Glomerular visceral epithelial cell (primary cell): ENCODE measurements around the gene RAMP1.
A peak's percentile ranks its signal among the peaks of the same experiment; 100 is the strongest.
"Not testable (repeated sequence)": the region's sequence is repeated elsewhere in the genome, so short reads cannot be mapped to it uniquely, and the experiment has no call there.

Experiments
- DNase-seq: peaks from one replicate; pipeline ENCODE4 v3.0.0-alpha.2; 2016; ENCODE audit errors: extremely low spot score

The RAMP1 gene

DNA sequence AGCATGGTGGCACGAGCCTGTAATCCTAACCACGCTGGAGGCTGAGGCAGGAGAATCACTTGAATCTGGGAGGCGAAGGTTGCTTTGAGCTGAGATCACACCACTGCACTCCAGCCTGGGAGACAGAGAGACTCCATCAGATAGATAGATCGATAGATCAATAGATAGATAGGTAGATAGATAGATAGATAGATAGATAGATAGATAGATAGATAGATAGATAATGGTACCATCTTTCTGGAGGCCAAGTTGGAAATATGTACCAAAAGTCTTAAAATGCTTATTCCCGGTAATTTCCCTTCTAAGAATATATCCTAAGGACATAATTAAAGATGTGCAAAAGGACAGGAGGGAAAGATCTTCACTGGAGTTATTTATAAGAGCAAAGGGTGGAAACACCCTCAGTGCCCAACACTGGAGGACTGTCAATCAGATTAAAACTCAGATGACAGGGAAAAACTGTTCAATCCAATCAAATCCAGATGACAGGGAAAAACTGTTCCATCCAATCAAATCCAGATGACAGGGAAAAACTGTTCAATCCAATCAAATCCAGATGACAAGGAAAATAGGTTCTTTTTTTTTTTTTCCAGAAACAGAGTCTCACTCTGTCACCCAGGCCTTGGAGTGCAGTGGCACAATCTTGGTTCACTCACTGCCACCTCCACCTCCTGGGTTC lies 58.4 kb downstream of the RAMP1 start:
- no peak for DNase-seq

DNA sequence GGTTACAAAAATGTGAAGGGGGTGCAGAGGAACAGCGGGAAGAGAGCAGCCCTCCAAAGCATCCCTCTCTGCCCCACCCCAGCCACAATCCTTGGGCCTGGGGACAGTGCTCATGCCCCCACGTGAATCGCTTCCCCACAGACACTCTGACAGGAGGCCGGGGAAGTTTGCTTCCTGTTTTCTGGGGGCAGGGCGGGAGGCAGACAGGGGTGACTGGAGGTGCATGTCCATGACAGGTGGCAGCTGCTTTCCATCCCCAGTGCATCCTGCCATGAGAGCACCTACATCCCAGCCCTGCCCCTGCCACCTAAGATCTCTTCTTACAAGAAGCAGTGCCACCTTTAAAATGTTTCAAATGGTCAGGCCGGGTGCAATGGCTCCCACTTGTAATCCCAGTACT lies 60.2 kb downstream of the RAMP1 start:
- no peak for DNase-seq

DNA sequence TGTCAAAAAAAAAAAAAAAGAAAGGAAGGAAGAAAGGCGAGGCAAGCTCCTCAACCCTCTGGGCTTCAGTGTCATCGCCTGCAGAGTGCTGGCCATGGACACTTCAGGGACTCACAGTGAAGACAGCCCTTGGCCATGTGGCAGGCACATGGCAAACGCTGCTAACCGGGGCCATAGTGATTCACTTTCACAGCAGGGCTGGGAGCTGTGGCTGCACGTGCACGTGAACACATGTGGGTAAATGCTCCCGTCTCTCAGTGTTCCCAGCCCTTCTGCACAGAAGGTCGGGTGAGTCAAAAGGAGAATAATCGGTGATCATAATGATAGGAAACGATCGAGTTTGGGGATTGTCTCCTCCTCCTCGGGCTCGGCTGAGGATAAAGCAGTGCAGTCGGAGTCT lies 61.2 kb downstream of the RAMP1 start:
- DNase-seq = no peak

DNA sequence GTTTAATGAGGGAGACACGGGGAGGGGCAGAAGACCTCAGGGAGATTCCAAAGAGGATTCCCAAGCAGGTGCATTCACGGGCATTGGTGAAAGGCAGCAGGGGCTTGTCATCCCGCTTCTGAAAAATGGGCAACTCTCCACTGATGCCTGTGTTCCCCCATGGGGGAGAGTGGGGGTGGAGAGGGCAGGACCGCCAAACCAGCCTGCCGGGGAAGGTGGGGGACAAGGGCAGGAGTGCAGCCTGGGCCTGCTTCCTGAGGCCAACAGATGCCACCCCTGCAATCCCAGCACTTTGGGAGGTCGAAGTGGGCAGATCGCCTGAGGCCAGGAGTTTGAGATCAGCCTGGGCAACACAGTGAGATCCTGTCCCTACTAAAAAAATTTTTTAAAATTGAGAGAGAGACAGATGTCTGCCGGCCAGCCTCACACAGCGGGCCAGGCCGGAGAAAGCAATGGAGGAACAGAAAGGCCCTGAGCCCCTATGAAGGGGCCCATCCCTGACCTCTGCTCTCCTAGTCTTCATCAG lies 62.6 kb downstream of the RAMP1 start:
- no peak for DNase-seq

DNA sequence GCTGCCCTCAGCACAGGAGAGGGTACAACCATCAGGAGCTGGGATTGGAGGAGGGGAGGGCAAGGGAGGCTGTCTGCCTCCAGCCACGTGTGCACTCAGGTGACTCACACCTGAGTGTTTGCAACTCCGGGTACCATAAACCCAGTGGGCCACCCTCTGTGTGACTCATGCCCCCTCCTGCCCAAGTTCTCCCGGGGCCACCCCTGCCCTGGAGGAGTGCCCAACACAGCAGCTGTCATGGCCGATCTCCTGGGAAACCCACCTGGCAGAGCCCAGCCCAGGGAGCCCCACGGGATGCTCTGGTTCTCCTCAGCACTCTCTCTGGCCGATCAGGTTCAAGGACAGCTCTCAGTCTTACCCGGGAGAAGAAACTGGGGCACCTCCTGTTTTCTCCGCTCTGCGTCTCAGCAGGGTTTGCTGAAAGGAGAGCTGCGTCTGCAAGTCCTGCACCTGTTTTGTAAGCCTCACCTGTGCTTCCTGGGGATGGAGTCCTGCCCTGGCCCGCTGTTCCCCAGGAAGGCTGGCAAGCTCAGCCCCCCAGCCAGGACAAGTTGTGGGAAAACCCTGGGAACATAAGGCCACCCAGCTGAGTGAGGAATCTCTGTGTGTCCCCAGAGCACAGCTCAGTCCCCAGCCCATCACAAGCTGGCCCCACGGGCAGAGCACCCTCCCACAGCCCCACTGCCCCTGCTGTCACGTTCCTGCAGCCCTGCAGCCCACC lies 63.4 kb downstream of the RAMP1 start:
- peak; percentile 39 for DNase-seq

DNA sequence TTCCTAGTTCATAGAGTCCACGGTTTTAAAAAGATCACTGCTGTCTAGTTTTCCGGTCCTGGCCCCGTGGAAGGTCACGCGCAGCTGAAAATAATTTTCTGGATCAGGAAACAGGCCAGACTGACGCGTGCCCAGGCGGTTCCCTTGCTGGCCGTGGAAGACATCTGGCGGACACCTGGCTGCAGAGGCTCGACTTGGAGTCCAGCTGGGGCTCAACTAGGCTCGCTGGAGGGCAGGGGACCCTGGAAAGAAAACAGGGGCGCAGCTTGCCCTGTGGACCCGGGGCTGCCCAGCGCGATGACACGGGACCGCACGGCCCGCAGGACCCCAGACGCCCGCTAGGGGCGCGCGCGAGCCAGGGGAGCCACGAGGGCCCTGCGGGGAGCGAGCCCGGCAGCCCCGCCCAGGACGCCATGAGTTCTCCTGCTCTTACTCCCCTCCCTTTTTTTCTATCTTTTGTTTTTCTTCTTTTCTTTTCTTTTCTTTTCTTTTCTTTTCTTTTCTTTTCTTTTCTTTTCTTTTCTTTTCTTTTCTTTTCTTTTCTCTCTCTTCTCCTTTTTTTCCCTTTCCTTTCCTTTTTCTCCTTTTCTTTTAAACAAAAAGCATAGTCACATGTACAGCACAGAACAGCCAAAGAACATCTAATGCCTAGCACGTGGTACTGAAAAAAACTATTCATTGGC lies 64.2 kb downstream of the RAMP1 start:
- DNase-seq = peak; percentile 72

DNA sequence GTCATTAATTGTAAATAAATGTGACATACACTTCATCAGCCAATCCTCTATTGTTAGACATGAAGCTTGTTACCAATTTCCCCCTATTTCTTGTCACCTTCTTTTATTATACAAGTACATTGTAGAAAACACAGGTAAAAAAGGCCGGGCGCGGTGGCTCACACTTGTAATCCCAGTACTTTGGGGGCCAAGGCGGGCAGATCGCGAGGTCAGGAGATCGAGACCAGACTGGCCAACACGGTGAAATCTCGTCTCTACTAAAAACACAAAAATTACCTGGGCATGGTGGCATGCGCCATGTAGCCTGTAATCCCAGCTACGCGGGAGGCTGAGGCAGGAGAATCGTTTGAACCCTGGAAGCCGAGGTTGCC lies 64.7 kb downstream of the RAMP1 start:
- DNase-seq = no peak

DNA sequence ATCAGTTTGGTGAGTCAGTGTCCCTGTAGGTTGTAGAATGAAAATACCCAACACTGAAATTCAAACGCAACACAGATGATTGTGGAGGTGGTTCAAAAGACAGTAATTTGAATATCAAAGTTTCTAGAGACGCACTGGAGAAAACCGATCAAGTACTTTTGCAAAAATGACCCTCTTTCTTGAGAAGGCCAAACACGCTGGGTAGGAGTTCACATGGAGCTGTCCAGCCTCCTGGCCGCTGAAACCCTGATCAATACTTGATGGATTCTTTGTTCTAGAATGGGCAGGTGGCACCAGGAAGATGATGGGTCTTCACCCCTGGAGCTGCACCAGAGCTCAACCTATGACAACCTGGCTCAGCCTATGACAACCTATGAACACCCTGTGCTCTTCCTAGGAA lies 67.7 kb downstream of the RAMP1 start:
- no peak for DNase-seq

DNA sequence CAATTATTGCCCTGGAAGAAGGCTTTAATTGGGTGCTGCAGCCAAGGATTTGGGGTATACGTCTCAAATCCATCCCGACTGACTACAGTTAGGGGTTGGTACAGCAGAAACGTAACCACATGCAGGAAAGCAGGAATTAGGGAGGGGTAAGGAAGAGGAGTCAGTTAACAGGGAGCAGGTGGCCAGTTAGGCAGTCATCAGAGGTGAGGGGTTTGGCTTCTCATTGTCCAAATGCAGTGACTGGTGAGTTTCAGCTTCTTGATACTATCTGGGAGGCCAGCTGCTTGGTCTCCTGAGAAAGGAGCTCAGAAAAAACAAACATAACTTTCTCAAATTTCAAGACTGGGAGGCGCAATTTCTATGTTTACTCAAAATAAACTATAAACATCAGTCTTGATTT lies 68.6 kb downstream of the RAMP1 start:
- no peak for DNase-seq

DNA sequence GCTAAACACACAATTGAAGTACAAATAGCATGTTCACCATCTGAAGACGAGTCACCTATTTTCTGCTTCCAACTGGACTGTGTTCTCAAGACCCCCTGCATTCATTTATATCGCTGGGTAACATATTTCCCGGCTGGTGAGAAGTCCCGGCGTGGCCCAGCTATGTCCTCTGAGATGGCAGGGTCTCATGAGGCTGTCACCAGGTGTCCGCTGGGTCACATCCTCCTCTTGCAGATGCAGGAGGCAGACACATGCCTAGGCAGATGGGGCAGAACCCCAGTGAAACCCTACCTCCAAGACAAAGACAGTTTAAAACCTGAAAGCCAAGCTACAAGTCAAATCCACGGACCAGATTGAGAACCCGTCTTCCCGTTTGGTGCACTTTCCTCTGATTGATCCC lies 70.6 kb downstream of the RAMP1 start:
- DNase-seq = no peak

DNA sequence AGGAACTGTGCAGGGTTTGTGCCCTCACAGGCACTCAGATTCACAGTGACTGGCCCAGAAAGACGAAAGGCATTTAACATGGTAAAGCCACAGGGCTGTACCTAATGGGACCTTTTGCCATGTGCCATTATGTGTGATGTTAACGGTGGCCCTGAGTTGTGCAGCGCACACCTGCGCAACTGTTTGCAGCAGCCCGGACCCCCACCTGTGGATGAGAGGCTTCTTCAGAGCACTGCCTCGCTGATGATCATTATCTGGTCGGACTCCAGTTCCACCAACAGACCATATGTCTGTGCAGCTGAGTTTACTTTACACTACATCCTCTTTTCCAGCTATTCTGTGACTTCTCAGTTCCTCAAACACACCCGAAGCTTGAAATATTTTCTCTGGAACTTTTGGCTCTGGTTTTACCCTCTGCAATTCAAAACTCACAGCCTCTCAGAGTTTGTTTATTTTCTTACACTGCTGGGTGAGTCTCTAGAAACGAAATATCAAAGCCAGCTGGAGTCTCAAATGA lies 71.8 kb downstream of the RAMP1 start:
- DNase-seq = no peak

DNA sequence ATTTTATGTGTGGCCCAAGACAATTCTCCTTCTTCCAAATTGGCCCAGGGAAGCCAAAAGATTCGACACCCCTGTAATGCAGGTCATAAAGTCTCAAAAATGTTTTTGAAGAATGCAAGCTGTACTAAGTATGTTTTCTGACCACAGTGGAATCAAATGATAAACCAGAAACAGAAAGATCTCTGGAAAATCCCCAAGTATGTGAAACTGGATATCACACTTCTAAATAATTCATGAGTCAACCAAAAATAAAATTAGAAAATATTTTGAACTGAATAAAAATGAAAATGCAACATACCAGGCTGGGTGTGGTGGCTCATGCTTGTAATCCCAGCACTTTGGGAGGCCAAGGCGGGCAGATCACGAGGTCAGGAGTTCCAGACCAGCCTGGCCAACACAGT lies 73.3 kb downstream of the RAMP1 start:
- DNase-seq = no peak

DNA sequence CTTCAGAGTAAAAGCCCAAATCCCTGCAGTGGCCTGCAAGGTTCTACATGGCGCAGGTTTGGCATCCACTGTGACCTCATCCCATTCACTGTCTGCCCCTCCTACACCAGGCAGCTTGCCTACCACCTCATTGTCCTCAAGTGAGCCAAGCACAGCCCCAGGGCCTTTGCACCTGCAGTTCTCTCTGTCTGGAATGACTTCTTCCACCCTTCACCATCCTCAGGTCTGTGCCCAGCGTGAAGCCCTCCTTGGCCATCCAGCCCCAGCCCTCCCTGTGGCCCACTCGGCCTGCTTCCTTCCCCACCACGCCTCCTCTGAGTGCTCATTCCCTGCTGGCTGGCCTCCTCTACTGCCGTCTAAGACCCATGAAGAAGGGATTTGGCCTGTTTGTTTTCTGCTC lies 74.8 kb downstream of the RAMP1 start:
- no peak for DNase-seq

DNA sequence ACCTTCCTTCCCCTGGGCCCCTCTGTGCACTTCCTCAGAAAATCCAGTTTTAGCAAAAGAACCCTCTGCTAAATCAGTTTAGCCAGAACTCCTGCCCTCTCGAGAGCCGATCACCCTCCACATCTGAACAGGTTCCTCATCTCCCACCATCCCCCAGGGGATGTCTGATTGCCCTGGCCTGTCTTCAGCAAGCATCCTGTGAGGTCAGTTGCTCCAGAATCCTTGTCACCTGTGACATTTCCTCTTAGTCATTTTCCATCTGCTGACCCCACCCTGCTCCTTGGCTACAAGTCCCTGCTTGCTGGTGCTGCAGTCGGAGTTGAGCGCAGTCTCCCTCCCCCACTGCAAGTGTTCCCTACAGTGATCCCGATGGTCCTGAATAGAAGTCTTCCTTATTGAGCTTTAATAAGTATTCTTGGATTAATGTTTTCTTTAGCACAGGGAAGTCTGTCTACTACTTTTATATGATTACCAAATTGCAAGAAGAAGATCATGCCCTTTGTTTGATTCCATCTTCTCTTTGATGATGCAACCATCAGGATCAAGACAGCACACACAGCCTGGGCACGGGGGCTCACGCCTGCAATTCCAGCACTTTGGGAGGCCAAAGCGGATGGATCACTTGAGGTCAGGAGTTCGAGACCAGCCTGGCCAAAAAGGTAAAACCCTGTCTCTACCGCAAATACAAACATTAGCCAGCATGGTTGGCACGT lies 76.5 kb downstream of the RAMP1 start:
- DNase-seq = no peak

DNA sequence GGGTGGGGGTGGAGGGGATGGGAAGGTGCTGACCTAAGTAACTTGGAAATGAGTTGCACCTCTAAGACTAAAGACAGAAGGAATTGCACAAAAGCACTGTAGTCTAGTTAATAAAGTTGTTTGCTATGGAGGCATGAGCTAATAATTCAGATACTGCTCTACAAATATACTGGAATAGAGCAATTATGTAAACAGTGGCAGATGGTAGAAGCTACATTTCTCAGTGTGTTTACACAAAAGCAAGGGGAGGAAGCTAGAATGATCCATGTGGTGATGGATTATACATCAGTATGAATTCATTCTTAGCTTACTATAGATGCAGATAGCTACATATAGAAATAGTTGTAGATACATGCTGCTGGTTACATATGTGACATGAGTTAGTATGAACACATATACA lies 79.8 kb downstream of the RAMP1 start:
- DNase-seq = no peak

DNA sequence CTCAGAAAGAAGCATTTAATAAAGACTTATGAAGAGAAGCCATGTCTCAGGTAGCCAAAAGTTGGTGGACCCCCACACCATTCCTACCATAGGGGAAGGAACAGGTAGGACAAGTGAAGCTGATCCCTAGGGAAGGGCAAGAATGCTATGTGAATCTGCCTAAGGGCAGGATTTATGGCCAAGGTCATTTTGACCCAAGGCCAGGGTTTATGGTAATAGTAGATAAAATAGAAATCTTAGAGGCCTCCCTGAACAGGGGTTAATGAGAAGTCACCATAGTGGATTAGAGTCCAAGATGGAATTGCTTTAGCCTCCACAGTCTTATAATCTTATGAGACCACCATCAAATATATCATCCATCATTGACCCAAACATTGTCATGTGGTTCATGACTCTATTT lies 81.4 kb downstream of the RAMP1 start:
- no peak for DNase-seq

DNA sequence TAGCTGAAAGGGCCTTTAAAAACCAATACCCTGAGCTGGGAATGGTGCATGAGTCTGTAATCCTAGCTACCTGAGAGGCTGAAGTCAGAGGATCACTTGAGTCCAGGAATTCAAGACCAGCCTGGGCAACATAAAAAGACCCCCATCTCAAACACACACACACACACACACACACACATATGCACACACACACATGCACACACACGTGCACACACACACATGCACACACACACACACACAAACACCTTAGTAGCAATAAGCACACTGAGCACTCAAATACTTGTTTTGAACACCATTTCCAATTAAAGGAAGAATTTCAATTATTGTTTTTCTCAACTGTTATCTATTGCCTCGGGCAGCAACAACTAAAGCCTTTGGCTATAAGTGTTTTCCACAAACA lies 81.8 kb downstream of the RAMP1 start:
- no peak for DNase-seq

DNA sequence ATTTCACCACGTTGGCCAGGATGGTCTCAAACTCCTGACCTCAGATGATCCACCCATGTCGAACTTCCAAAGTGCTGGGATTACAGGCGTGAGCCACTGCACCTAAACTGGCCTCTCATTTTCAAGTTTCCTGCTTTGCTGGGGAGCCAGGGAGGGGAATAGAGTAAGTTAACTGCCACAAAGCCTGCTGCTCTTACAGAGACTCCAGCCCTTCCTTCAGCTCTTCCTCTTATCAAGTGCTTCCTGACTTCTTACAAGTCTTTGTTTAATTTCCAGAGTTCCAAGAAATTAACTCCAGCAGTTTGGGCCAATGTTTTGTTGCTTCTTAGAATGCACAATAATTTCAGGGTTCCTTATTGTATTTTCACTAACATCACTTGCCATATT lies 83.1 kb downstream of the RAMP1 start:
- DNase-seq = no peak

DNA sequence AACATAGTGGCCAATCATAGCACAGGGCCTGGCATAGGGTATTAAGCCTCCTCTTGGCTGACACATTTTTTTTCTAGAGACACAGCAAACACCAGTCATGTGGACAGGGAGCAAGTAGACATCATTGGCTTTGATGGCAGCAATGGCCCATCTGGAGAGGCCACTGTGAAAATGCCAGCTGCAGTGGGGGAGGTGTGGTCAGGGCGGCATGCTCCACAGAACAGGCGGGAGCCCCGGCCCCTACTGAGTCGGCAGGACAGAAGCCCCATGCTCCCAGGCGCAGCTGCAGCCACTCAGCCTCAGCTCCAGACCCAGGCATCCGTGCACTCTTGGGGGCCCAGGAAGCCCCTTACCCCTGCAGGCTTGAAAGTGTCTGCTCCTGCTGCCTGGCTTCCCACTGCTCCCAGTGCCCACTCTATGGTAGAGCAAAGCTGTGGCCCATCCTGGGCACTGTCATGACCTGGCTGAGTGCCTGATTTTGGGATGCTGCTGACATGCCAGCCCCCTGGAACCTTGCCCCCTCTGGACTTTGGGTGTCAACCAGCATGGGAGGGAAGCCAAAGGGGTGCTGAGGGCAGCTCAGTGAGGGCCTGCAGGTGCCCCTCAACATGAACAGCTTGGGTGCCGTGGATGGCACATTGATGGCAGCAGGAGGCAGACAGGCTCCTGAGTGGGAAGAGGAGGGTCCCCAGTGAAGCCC lies 84.1 kb downstream of the RAMP1 start:
- no peak for DNase-seq

DNA sequence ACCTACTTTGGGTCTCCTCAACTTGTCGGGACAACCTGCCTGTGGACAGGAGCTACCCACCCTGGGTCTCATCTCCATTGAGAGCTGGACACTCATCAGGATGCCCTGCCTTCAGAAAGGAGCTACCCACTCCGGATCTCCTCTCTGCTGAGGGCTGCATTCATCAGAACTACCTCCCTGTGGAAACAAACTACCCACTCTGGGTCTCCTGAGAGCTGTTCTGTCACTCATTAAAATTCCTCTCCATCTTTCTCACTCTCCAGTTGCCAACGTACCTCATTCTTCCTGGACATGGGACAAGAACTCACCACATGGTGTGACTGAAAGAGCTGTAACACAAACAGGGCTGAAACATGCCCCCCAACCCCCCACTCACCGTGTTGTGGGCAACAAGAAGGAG lies 84.9 kb downstream of the RAMP1 start:
- no peak for DNase-seq

DNA sequence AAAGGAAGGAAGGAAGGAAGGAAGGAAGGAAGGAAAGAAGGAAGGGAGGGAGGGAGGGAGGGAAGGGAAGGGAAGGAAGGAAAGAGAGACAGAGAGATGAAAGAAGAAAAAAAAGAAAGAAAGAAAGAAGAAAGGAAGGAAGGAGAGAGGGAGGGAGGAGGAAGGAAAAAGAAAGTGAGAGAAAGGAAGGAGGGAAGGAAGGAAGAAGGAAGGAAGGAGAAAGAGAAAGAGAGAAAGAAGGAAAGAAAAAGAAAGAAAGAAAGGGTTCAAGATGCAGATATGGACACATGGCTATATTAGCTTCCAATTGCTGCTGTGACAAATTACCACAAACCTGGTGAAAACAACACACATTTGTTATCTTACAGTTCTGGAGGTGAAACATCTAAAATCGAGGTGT lies 87.0 kb downstream of the RAMP1 start:
- no peak for DNase-seq

DNA sequence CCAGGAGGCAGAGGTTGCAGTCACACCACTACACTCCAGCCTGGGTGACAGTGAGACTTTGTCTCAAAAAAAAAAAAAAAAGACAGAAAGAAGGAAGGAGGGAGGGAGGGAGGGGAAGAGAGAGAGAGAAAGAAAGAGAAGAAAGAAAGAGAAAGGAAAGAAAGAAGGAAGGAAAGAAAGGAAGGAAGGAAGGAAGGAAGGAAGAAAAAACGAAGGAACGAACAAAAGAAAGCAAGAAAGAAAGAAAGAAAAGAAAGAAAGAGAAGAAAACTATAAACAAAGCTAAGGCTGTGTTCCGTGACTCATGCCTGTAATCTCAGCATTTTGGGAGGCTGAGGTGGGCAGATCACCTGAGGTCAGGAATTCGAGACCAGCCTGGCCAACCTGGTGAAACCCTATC lies 91.9 kb downstream of the RAMP1 start:
- DNase-seq = not testable (repeated sequence)
